NCI-H748 (cell line): Measurements from ENCODE around the gene GGT1.
A peak's percentile ranks its signal among the peaks of the same experiment; 100 is the strongest.
"Not testable (repeated sequence)": the region's sequence is repeated elsewhere in the genome, so short reads cannot be mapped to it uniquely, and the experiment has no call there.

Source experiments
- DNase-seq: peaks from one replicate; lab custom pipeline; 2025; ENCODE audit not compliant: unreplicated experiment; lab: John Stamatoyannopoulos, UW

The GGT1 gene

DNA sequence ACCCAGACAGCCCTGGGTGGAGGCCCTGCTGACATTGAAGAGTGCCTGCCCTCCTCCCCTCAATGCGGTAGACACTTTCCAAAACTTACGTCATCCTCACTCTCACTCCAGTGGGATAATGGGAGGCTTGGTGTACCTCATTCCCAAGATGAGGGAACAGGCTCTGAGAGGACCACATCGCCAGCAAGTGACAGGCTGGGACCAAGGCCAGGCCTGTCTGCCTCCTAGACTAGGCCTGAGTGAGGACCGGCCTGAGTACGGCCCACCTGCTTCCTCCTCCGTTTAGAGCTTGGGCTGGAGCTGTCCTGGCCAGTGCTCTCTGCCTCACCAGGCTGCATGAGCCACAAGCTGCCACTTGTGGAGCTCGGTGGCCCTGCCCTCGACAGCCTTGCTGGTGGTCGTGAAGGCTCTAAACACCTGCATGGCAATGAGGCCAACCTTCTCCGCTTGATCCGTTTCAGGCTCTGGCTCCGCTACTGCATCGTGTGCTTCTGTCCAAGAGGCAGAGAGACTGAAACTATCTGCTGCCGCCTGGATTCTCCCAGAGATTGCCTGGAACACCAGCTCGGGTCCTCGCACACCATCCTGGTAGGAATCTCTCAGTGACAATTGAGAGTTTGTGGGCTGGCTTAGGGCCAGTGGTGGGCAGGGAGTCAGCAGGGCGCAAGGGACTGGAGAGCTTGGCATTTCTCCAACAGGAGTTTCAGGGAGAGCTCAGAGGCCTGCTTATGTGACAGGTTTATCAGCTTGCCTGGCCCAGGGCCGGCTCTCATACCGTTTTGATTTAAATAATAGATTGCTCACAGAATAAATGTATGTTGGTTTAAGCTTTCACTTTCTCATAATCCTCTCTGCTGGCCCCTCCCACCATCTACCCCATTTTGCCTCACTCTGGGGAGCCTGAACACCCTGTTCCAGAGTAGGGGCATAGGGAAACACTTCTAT is 19.5 kb upstream of the GGT1 start:
- DNase-seq = peak; percentile 36

- no peak for DNase-seq
Observed at GRCh38 chr22:24584166-24584790, 18.7 kb upstream of the GGT1 start.

DNA sequence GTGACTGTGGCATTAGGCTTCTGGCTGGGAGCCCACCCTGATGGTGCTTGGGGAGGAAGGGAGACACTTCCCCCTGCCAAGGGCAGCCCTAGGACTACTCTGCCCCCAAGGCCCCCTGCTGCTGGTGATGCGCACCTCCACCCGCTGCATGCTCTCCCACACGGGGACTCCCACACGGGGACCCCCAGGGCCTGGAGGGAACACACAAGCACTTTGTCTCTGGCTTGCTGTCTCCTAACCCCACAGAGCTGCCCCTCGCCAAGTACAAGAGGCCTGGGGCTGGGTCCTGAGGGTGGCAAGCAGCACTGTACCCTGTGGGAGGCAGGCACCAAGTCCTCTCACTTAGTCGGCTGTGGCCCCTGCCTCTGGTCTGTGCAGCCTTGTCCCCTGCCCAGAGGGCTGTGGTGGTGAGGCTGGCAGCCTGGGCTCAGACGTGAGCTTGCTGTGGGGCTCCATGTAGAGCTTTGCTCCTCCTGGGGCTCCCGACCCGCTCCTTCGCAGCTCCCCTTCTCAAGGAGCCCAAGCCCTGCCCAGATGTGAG is 18.1 kb upstream of the GGT1 start:
- DNase-seq = no peak

- no peak for DNase-seq
Observed at GRCh38 chr22:24585461-24585860, 17.5 kb upstream of the GGT1 start.

DNA sequence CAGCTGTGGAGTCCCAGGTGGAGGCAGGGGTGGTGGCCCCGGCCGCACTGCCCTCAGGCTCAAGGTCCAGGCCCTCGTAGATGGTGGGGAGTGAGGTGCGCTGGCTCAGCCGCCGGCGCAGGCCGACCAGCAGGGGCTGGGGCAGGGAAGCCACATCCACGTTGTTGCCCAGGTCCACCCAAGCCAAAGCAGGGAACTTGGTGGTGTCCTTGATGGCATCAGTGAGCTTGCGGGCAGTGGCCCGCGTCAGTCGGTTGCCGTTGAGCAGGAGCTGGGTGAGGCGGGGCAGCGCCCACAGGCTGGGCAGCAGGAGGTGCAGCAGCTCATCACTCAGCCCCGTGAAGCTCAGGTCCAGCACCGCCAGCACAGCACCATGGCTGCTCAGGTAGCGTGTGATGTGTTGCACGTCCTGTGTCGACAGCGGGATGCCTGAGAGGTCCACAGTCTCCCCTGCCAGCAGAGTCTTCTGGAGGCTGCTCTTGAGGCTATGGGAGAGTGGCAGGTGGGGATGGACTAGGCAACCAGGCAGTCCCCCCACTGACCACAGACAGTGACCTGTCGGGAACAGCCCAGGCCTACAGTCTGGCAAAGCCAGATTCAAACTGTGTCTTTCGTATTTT is 17.0 kb upstream of the GGT1 start:
- no peak for DNase-seq

DNA sequence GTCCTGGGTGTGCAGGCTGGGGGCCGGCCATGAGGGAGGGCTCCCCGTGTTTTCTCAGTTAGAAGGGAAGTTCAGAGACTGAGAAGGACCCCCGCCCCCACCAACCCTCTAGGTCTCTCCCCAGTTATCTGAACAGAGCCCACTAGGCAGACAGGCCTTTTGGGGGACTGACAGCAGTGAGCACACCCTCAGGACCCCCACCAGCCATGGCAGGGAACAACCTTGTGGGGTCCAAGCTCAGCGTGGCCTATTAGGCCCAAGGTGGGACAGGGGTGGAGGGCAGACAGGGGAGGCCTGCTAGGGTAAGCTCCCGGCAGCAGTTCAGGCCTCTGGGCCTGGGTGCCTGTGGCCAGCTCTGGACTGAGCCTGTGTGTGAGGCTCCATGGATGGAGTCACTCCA is 15.7 kb upstream of the GGT1 start:
- no peak for DNase-seq

DNA sequence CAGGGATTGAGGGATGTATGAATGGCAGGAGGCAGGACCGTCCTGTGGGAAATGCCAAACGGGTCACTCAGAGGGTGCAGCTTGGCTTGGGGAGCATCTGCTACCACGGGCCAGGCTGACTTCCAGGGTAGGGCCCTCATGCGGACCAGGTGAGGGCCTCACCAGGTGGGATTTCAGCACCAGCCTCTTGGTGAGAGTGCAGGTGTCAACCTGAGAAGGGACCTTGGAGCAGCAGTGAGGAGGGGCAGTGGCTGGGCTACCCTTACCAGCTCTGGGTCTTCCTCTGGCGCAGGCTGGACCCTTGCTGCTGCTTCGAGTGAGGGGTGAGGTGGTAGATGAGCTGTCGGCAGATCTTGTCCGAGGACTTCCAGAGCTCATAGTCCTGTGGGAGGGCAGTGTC is 15.0 kb upstream of the GGT1 start:
- DNase-seq = no peak

DNA sequence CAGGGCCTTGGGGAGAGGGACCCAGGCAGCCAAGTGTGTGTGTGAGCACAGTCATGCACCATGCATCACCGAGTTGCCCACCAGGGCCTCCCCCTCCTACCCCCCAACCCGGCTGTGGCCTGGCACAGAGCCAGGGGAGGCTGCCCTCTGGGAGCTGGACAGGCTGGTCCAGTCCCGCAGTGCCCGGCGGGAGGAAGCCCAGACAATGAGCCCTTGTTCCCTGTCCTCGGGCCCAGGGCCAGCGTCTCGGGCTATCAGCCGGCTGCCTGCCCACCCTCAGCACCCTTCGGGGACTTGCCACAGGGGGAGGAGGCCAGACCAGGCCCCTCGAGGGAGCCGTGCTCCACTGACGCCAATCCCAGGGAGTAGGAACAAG is 14.6 kb upstream of the GGT1 start:
- no peak for DNase-seq

- DNase-seq = no peak
Observed at GRCh38 chr22:24588757-24589481, 14.1 kb upstream of the GGT1 start.

DNA sequence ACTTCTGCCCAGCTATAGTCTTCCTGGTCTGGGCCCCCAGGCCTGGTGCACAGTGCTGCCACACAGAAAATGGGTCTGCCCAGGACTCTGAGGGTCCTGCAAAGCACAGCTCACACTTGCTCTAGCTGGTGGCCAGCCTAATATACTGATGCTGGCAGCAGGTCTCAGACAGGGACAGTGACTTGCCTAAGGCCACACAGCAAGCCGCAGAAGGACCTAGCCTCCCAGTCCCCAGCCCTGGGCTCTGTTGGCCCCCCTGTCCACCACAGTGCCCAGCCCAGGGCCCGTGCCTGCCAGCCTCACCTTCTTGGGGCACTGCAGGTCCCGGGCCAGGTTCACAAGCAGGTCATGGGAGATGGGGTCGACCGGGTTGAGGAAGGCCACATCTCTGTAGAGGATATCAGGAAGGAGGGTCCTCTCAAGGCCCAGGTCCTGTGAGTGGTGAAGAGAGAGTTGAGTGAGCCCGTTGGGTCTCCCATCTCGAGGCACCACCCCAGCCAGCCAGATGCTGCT is 13.4 kb upstream of the GGT1 start:
- DNase-seq = no peak

DNA sequence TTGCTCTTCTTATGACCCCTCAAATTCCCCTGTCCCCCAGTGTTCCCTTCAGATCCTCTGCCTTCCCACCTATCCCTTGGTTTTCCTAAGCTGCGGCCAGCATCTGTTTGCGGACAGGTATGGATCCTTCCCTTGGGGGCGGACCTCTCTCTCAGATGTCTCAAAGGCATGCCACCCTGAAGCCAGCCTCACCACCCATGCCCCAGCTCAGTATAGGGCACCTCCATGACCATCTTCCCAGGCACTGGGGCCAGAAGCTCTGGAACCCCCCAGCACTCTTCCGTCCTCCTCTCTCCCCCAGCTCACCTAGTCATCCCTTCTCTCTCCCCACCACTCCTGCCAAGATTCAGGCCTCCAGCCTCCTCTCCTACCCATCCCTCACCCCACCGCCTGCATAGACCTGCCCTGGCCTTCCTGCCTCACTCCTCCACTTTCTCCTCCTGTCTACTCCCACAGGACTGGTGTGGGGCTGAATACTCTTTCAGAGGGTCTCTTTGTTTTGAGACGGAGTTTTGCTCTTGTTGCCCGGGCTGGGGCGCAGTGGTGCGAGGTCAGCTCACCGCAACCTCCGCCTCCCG is 12.3 kb upstream of the GGT1 start:
- no peak for DNase-seq

DNA sequence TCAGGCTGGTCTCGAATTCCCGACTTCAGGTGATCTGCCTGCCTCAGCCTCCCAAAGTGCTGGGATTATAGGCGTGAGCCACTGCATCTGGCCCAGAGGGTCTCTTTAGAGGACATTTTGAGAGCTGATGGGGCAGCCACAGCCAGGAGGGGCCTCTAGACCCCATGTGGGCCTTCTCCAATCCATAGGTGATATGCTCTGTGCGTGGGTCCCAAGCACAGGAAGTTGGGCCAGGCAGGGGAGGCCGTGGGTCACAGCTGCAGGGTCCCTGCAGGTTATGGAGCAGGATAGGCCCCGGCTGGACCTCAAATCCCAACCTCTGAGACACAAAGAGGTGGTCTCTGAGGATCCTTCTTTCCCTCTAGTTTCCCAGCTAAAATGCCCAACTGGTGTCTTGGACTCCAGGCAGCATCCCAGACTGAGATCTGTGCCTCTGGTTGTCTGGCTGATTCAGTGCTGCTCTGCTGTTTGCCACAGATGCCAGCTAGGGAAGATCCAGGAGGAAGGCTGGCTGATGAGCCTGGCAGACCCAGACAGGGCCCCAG is 11.6 kb upstream of the GGT1 start:
- no peak for DNase-seq

- DNase-seq = peak; percentile 37
Observed at GRCh38 chr22:24592058-24592850, 10.7 kb upstream of the GGT1 start.

DNA sequence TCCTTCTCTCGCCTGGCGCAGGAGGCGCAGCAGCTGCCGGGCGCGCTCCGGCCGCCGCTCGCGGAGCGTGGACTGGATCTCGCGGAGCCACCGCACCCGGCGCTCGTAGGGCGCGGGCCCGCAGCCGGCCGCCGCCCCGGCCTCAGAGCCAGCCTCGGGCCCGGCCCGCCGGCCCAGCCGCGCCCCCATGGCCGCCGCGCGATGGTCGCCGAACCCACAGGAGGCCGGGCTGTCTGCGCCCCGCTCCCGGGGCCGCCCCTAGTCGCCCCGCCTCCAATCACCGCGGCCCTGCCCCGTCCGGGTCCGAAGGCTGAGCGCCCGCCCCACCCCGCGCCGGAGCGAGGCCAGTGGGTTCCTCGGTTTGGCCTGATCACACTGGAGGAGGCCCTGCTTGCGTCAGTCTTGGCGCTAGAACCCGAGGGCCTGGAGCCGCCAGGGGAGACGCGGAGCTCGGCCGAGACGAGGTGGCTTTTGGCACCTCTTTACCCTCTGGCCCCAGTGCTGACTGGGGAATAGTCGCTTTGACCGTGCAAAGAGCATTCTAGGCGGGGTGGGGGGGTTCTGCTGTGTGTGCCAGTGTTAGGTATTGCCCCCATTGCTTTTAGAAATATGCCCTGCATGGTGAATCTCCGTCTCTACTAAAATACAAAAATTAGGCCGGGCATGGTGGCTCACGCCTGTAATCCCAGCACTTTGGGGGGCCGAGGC is 10.0 kb upstream of the GGT1 start, which contains the start of gene LRRC75B:
Gene LRRC75B, minus strand, starts transcription at position 223 of the 708 bp plus-strand sequence. Its CDS starts 34 bp downstream, at position 189.
- DNase-seq = peak; percentile 77

DNA sequence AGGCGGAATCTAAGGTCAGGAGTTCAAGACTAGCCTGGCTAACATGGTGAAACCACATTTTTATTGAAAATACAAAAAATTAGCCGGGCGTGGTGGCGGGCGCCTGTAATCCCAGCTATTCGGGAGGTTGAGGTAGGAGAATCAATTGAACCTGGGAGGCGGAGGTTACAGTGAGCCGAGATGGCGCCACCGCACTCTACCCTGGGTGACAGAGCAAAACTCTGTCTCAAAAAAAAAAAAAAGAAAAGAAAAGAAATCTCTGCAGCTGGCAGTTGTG is 9.5 kb upstream of the GGT1 start:
- not testable (repeated sequence) for DNase-seq

GRCh38 chr22:24593836-24594568 is 9.0 kb upstream of the GGT1 start:
- DNase-seq = no peak

GRCh38 chr22:24594569-24595120 is 8.3 kb upstream of the GGT1 start:
- no peak for DNase-seq

GRCh38 chr22:24595228-24595627 is 7.8 kb upstream of the GGT1 start:
- DNase-seq = no peak
